Activated naive CD4-positive, alpha-beta T cell treated with anti-CD3 and anti-CD28 coated beads for 36 hours (primary cell): ENCODE results near the gene CMC2. TPM values are rescaled to one million over a fixed set of nuclear protein-coding genes. Genes with fewer than 3 reads are reported as not detected.
A peak's percentile ranks its signal among the peaks of the same experiment; 100 is the strongest.

Experiments
- CTCF ChIA-PET: fragments of 350-600 bp; sonication (Branson Sonifier 250); formaldehyde crosslinking; loops from one replicate; lab custom pipeline; 2021; ENCODE audit warnings: antibody characterized with exemption; lab: Charles Lee
- DNase-seq: peaks from one replicate; pipeline ENCODE4 v3.0.0-alpha.2; 2020
- H3K27ac Mint-ChIP-seq: one replicate; pipeline ENCODE4 v1.8.0; 2021; ENCODE audit warnings: mild to moderate bottlenecking, mixed read lengths
- H3K27me3 Mint-ChIP-seq: one replicate; pipeline ENCODE4 v1.8.0; 2021; ENCODE audit warnings: low read depth, mixed read lengths
- H3K36me3 Mint-ChIP-seq: one replicate; pipeline ENCODE4 v1.8.0; 2021; ENCODE audit warnings: low read depth, mixed read lengths
- H3K4me1 Mint-ChIP-seq: one replicate; pipeline ENCODE4 v1.8.0; 2021; ENCODE audit warnings: low read depth, mixed read lengths
- H3K4me3 Mint-ChIP-seq: one replicate; pipeline ENCODE4 v1.8.0; 2021; ENCODE audit warnings: mild to moderate bottlenecking, moderate library complexity, mixed read lengths
- H3K9me3 Mint-ChIP-seq: one replicate; pipeline ENCODE4 v1.8.0; 2021; ENCODE audit warnings: mixed read lengths
- intact Hi-C: fragments of 100-400 bp; cut with micrococcal nuclease; formaldehyde crosslinking; loops from one replicate; pipeline ENCODE4 v1.15.1; 2023
- total RNA-seq, 2 experiments: library from RNA; stranded (reverse); gene quantifications; one replicate each; pipeline ENCODE4 v1.2.3, GENCODE V29; 2021

Gene CMC2
- 100 to 1,000 TPM; 112 to 122 TPM for total RNA-seq

- CTCF ChIA-PET, result interaction anchor here (1.0 kb wide), 1 partner anchor 29 kb away, joined by 5 read pairs; the partner anchor contains the start of gene ATMIN
- peak; percentile 98 for DNase-seq
- Mint-ChIP-seq H3K4me3 (peak within 1 kb of the TSS; percentile 95), H3K4me1 (peaks cover 50% of the 10 kb centered on the region), H3K9me3 (no peaks in the 10 kb centered on the region), H3K27me3 (no peaks in the 10 kb centered on the region), H3K27ac (peak within 1 kb of the TSS; percentile 100), H3K36me3 (peaks cover 27% of the 10 kb centered on the region)
- intact Hi-C loops, result loop anchor here (1.0 to 10.0 kb wide), 12 partner anchors 28 to 1742 kb away; partner anchors contain the start of genes ATMIN, C16orf46, CMIP and GAN
These were observed at the start of gene CMC2, which contains the start of gene CENPN for GRCh38 chr16:81006813-81007695. TSS of gene CMC2 (minus strand) at chr16:81006885. CDS start at chr16:80997394, 9,491 bp downstream. TSS of gene CENPN (plus strand) at chr16:81007214. CDS start at chr16:81011940, 4,726 bp downstream.

- H3K36me3 Mint-ChIP-seq, result peaks cover 6% of the 10 kb centered on the region
- CTCF ChIA-PET, result no interaction called here
- intact Hi-C loops, result no loop called here
- no peaks in the 10 kb centered on the region for H3K27me3 Mint-ChIP-seq
- H3K9me3 Mint-ChIP-seq, result peaks cover 13% of the 10 kb centered on the region
- no peak overlapping the region for H3K27ac Mint-ChIP-seq
- no peak for DNase-seq
- no peak overlapping the region for H3K4me3 Mint-ChIP-seq
- no peaks in the 10 kb centered on the region for H3K4me1 Mint-ChIP-seq
These were observed 47.1 kb upstream of the CMC2 start for GRCh38 chr16:81053761-81054160.

- peaks cover 32% of the 10 kb centered on the region for H3K36me3 Mint-ChIP-seq
These were observed 36.1 kb upstream of the CMC2 start for GRCh38 chr16:81042821-81043220.

GRCh38 chr16:81041696-81042095, 35.0 kb upstream of the CMC2 start:
- CTCF ChIA-PET, result no interaction called here
- H3K36me3 Mint-ChIP-seq, result peaks cover 32% of the 10 kb centered on the region
- no peak for DNase-seq
- intact Hi-C loops, result no loop called here
- H3K4me3 Mint-ChIP-seq, result no peak overlapping the region
- no peaks in the 10 kb centered on the region for H3K9me3 Mint-ChIP-seq
- no peak overlapping the region for H3K27ac Mint-ChIP-seq
- no peaks in the 10 kb centered on the region for H3K27me3 Mint-ChIP-seq
- H3K4me1 Mint-ChIP-seq, result peaks cover 29% of the 10 kb centered on the region

More at GRCh38 chr16:81042821-81043220, 36.1 kb upstream of the CMC2 start:
- CTCF ChIA-PET, result no interaction called here
- no peaks in the 10 kb centered on the region for H3K9me3 Mint-ChIP-seq
- no peak overlapping the region for H3K4me3 Mint-ChIP-seq
- intact Hi-C loops, result no loop called here
- peaks cover 18% of the 10 kb centered on the region for H3K4me1 Mint-ChIP-seq
- H3K27ac Mint-ChIP-seq, result no peak overlapping the region
- H3K27me3 Mint-ChIP-seq, result no peaks in the 10 kb centered on the region
- DNase-seq, result no peak

GRCh38 chr16:81040842-81041241, 34.2 kb upstream of the CMC2 start:
- Mint-ChIP-seq H3K4me1 (peaks cover 32% of the 10 kb centered on the region), H3K4me3 (no peak overlapping the region), H3K27me3 (no peaks in the 10 kb centered on the region), H3K27ac (no peak overlapping the region), H3K36me3 (peaks cover 32% of the 10 kb centered on the region), H3K9me3 (no peaks in the 10 kb centered on the region)
- intact Hi-C loops, result no loop called here
- DNase-seq, result no peak
- CTCF ChIA-PET, result no interaction called here

- peaks cover 34% of the 10 kb centered on the region for H3K4me1 Mint-ChIP-seq
- no peaks in the 10 kb centered on the region for H3K27me3 Mint-ChIP-seq
- CTCF ChIA-PET, result no interaction called here
- H3K27ac Mint-ChIP-seq, result no peak overlapping the region
- intact Hi-C loops, result no loop called here
- no peak overlapping the region for H3K4me3 Mint-ChIP-seq
- peaks cover 32% of the 10 kb centered on the region for H3K36me3 Mint-ChIP-seq
- no peaks in the 10 kb centered on the region for H3K9me3 Mint-ChIP-seq
- DNase-seq, result no peak
These were observed 33.4 kb upstream of the CMC2 start for GRCh38 chr16:81040131-81040530.

- CTCF ChIA-PET, result interaction anchor here (0.6 to 5.1 kb wide), 9 partner anchors 11 to 701 kb away, joined by 3 to 42 read pairs (median 4); partner anchors contain the start of gene C16orf46
- Mint-ChIP-seq H3K36me3 (peaks cover 7% of the 10 kb centered on the region), H3K4me3 (peak overlapping the region; percentile 81), H3K9me3 (peaks cover 2% of the 10 kb centered on the region), H3K27me3 (no peaks in the 10 kb centered on the region), H3K4me1 (peaks cover 34% of the 10 kb centered on the region), H3K27ac (peak overlapping the region; percentile 37)
- intact Hi-C loops, result loop anchor here (1.0 kb wide), 2 partner anchors 59 to 277 kb away; partner anchors contain the start of genes GAN and GCSH
- DNase-seq, result peak; percentile 8
These were observed 30.2 kb upstream of the CMC2 start for GRCh38 chr16:81036751-81037350.

- CTCF ChIA-PET, result interaction anchor here (0.7 to 5.1 kb wide), 25 partner anchors 10 to 702 kb away, joined by 3 to 42 read pairs (median 4); partner anchors contain the start of genes C16orf46, CENPN and CMC2
- Mint-ChIP-seq H3K36me3 (peaks cover 6% of the 10 kb centered on the region), H3K4me3 (peak overlapping the region; percentile 81), H3K27me3 (no peaks in the 10 kb centered on the region), H3K27ac (peak overlapping the region; percentile 37), H3K4me1 (peaks cover 34% of the 10 kb centered on the region), H3K9me3 (peaks cover 2% of the 10 kb centered on the region)
- DNase-seq, result peak; percentile 47
- intact Hi-C loops, result loop anchor here (1.0 kb wide), 6 partner anchors 29 to 702 kb away; partner anchors contain the start of genes C16orf46, CENPN, GAN and GCSH
These were observed 29.5 kb upstream of the CMC2 start for GRCh38 chr16:81035975-81036750.

- intact Hi-C loops, result loop anchor here (1.0 kb wide), 4 partner anchors 28 to 703 kb away; partner anchors contain the start of genes C16orf46 and CENPN
- Mint-ChIP-seq H3K36me3 (peaks cover 8% of the 10 kb centered on the region), H3K27me3 (no peaks in the 10 kb centered on the region), H3K9me3 (peaks cover 2% of the 10 kb centered on the region), H3K27ac (peak within 1 kb of the TSS; percentile 37), H3K4me3 (peak within 1 kb of the TSS; percentile 81), H3K4me1 (peaks cover 34% of the 10 kb centered on the region)
- peak; percentile 85 for DNase-seq
- CTCF ChIA-PET, result interaction anchor here (0.7 to 5.1 kb wide), 25 partner anchors 9 to 695 kb away, joined by 3 to 42 read pairs (median 4); partner anchors contain the start of genes C16orf46, CENPN and CMC2
These were observed 28.8 kb upstream of the CMC2 start, which contains the start of gene ATMIN for GRCh38 chr16:81035398-81035974. TSS of gene ATMIN (plus strand) at chr16:81035842. CDS start at chr16:81035871, 29 bp downstream.

GRCh38 chr16:81029930-81030604, 23.4 kb upstream of the CMC2 start:
- peaks cover 10% of the 10 kb centered on the region for H3K4me1 Mint-ChIP-seq
- H3K4me3 Mint-ChIP-seq, result no peak overlapping the region
- CTCF ChIA-PET, result interaction anchor here (2.0 kb wide), 1 partner anchor 25 kb away, joined by 4 read pairs; no protein-coding TSS in a partner anchor
- H3K27me3 Mint-ChIP-seq, result no peaks in the 10 kb centered on the region
- intact Hi-C loops, result no loop called here
- peak; percentile 34 for DNase-seq
- no peak overlapping the region for H3K27ac Mint-ChIP-seq
- peaks cover 6% of the 10 kb centered on the region for H3K9me3 Mint-ChIP-seq
- H3K36me3 Mint-ChIP-seq, result peaks cover 39% of the 10 kb centered on the region
